RKO (cell line): ENCODE results near the gene DAZ1.
"Not testable (repeated sequence)": the region's sequence is repeated elsewhere in the genome, so short reads cannot be mapped to it uniquely, and the experiment has no call there.

Experiments used
- DNase-seq: peaks from one replicate; pipeline ENCODE4 v3.0.0-alpha.2; 2016; ENCODE audit warnings: low spot score

Gene DAZ1, protein sequence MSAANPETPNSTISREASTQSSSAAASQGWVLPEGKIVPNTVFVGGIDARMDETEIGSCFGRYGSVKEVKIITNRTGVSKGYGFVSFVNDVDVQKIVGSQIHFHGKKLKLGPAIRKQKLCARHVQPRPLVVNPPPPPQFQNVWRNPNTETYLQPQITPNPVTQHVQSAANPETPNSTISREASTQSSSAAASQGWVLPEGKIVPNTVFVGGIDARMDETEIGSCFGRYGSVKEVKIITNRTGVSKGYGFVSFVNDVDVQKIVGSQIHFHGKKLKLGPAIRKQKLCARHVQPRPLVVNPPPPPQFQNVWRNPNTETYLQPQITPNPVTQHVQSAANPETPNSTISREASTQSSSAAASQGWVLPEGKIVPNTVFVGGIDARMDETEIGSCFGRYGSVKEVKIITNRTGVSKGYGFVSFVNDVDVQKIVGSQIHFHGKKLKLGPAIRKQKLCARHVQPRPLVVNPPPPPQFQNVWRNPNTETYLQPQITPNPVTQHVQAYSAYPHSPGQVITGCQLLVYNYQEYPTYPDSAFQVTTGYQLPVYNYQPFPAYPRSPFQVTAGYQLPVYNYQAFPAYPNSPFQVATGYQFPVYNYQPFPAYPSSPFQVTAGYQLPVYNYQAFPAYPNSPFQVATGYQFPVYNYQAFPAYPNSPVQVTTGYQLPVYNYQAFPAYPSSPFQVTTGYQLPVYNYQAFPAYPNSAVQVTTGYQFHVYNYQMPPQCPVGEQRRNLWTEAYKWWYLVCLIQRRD

DNA sequence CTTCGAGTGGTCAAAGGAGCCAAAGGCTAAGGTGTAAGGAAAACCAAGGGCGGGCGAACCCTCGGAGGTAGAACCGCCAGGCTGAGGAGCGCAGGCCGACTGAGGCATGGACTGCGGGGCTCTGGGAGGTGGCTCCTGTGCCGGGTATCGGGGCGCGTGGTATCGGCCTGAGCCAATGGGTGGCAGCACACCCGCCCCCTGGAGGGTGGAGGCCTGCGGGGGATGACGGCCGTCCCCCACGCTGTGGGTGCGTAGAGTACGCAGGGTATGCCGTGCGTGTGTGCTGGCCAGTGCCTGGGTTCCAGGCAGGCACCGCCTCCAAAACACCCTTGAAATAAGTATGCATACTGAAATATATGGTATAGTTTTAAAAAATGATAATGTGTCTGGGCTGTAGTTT lies at the start of gene DAZ1:
Gene DAZ1 (minus strand): TSS at position 101 of the 400 bp plus-strand sequence. CDS start 208 bp downstream, outside the sequence.
- DNase-seq, result not testable (repeated sequence)

DNA sequence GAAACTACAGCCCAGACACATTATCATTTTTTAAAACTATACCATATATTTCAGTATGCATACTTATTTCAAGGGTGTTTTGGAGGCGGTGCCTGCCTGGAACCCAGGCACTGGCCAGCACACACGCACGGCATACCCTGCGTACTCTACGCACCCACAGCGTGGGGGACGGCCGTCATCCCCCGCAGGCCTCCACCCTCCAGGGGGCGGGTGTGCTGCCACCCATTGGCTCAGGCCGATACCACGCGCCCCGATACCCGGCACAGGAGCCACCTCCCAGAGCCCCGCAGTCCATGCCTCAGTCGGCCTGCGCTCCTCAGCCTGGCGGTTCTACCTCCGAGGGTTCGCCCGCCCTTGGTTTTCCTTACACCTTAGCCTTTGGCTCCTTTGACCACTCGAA lies 20.4 kb upstream of the DAZ1 start, which contains the start of gene DAZ2:
Gene DAZ2 (plus strand): TSS at position 301 of the 400 bp plus-strand sequence. CDS start 208 bp downstream, outside the sequence.
- DNase-seq, result not testable (repeated sequence)

DNA sequence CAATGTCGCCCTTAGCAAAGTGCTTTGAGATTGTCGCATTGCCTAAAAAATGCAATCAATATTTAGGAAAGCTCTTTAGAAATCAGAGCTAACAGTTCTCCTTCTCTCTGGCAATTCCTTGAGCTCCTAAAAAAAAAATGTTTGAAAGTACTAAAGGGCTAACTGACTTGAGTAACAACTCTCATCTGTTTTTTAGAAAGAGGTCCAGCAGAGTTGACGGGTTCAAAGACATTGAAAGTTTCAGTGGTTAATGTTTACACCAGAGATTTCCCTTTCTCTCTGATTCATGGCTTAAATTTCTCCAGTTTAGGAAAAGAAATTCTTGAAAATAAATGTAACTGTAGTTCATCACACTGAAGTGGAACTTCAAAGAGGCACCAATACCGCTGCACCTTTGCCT lies 11.9 kb upstream of the DAZ1 start:
- DNase-seq, result not testable (repeated sequence)

DNA sequence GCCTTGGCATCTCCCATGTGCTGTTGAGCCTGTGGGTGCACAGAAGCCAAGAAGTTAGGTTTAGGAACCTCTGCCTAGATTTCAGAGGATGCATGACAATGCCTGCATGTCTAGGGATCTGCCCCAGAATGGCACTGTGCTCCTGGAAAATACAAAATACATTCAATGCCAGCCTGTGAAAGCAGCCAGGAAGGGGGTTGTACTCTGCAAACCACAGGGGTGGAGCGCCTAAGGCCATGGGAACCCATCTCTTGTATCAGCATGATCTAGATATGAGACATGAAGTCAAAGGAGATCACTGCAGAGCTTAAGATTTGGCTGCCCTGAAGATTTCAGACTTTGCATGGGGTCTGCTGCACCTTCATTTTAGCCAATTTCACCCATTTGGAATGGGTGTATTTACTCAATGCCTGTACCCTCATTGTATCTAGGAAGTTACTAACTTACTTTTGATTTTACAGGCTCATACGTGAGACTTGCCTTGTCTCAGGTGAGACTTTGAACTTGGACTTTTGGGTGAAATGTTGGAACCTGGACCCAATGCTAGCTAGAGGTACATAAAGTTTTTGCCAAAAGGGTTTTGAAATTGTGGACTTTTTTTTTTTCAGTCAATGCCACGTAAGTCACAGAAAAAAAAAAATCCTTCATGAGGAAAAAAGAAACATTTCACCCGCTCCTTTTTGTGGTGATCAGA lies 11.1 kb upstream of the DAZ1 start:
- not testable (repeated sequence) for DNase-seq

DNA sequence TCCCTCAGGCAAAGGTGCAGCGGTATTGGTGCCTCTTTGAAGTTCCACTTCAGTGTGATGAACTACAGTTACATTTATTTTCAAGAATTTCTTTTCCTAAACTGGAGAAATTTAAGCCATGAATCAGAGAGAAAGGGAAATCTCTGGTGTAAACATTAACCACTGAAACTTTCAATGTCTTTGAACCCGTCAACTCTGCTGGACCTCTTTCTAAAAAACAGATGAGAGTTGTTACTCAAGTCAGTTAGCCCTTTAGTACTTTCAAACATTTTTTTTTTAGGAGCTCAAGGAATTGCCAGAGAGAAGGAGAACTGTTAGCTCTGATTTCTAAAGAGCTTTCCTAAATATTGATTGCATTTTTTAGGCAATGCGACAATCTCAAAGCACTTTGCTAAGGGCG lies 8.6 kb upstream of the DAZ1 start:
- not testable (repeated sequence) for DNase-seq
